ENCODE results near the gene PTPRM. TPM values are rescaled to one million over a fixed set of nuclear protein-coding genes. Genes with fewer than 3 reads are reported as not detected.

PTPRM gene
- polyA plus RNA-seq, 3 donors, result 0.04 to 2.1 (median 0.66) TPM

DNA sequence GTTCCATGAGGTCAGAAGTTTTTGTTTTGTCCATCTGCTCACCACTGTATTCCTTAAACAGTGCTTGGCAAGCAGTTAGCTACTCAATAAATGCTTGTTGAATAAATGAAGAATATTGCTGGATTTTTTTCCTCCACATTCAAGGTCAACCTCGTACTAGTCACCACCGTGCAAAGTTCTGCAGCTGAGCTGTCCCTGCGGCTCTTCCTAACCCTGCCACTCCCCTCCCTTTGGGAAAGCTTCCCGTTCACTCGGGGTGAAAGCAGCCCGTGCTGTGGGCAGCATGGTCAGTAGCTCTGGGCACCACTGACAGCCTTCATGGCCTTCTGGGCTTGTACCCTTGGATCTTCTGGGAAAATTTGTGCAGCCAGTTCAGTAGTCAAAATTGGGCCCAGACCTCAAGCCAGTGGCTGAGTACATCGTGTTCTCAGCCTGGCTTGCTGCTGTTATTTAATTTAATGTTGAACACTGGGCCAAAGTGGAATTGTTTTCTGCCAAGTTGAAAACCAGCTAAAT lies 572.8 kb downstream of the PTPRM start:
- Mint-ChIP-seq H3K4me1 (no peaks in the 10 kb centered on the region), H3K9me3 (peaks cover 4 to 12% (median 9%) of the 10 kb centered on the region in 7 donors), H3K27ac (no peak overlapping the region), H3K4me3 (no peak overlapping the region), H3K36me3 (no peaks in the 10 kb centered on the region), H3K27me3 (ENCODE audit: low read depth in 3 of 3) (no peaks in the 10 kb centered on the region)
- Histone ChIP-seq H3K36me3 (replicated peaks in 1 of 2; ENCODE audit: control insufficient read depth in 1 of 2, insufficient read depth in 2 of 2, low read length in 2 of 2) (no peaks in the 10 kb centered on the region), H3K4me1 (ENCODE audit: control insufficient read depth in 1 of 2, insufficient read depth in 2 of 2, low read length in 2 of 2) (no peaks in the 10 kb centered on the region), H3K9me3 (replicated peaks in 1 of 2; ENCODE audit: control insufficient read depth in 1 of 2, insufficient read depth in 1 of 2, low read length in 2 of 2) (peaks cover 0 to 9% of the 10 kb centered on the region in 2 donors), H3K4me3 (replicated peaks in 1 of 3; ENCODE audit: low read depth in 2 of 3, low read length in 3 of 3) (no peak overlapping the region), H3K79me2 (ENCODE audit: insufficient read depth, low read length) (no peaks in the 10 kb centered on the region), H3K27ac (ENCODE audit: low read depth in 1 of 2, low read length in 2 of 2) (no peak overlapping the region), H2AFZ (ENCODE audit: insufficient read depth, low read depth, low read length, poor library complexity, severe bottlenecking) (no peak overlapping the region), H3K4me2 (replicated peaks; ENCODE audit: extremely low read depth, low read length, poor library complexity, severe bottlenecking) (no peak overlapping the region), H3K27me3 (ENCODE audit: control insufficient read depth in 2 of 2, insufficient read depth in 2 of 2, low read length in 2 of 2) (no peaks in the 10 kb centered on the region), H4K20me1 (ENCODE audit: insufficient read depth, low read length) (no peaks in the 10 kb centered on the region), H3K9ac (ENCODE audit: insufficient read depth, low read length, poor library complexity, severe bottlenecking) (no peak overlapping the region)
- intact Hi-C loops (cut with micrococcal nuclease), result no loop called here
- TF ChIP-seq, protein P1, sequence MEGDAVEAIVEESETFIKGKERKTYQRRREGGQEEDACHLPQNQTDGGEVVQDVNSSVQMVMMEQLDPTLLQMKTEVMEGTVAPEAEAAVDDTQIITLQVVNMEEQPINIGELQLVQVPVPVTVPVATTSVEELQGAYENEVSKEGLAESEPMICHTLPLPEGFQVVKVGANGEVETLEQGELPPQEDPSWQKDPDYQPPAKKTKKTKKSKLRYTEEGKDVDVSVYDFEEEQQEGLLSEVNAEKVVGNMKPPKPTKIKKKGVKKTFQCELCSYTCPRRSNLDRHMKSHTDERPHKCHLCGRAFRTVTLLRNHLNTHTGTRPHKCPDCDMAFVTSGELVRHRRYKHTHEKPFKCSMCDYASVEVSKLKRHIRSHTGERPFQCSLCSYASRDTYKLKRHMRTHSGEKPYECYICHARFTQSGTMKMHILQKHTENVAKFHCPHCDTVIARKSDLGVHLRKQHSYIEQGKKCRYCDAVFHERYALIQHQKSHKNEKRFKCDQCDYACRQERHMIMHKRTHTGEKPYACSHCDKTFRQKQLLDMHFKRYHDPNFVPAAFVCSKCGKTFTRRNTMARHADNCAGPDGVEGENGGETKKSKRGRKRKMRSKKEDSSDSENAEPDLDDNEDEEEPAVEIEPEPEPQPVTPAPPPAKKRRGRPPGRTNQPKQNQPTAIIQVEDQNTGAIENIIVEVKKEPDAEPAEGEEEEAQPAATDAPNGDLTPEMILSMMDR (IDR thresholded peaks at IDR 0.05), result no peak
- DNase-seq, result no peak
- WGBS (ENCODE audit: insufficient coverage), result 90% methylated on average over 6 of the region's 7 CpGs

DNA sequence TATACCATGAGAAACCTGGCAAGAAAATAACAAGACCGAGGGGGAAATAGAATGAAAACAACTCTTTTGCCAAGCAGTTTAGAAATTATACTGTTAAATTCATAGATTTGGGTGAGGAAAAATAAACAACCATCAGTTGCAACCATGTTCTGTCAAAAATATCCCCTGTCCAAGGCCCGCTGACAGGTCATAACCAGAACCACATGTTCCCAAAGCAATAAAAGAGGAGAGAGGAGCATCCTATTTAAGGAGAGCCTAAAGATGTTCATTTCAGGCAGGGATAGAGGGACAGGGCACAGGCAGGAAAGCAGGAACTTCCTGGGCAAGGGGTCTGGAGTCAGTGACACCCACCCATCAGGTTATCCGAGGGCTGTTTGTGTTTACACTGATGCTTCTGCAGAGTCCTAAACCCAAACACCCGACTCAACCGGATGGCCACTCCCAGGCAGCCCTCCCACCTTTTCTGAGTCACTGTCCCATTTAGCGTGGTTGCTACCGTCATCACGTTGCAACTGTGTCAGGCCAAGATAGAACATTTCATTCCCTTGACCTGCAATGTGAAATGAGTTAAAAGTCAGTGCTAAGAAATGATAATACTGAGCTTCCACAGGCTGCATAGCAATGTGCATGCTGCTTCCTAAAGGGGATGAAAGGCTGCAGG lies 573.9 kb downstream of the PTPRM start:
- Histone ChIP-seq H3K4me2 (replicated peaks; ENCODE audit: extremely low read depth, low read length, poor library complexity, severe bottlenecking) (no peak overlapping the region), H3K9ac (ENCODE audit: insufficient read depth, low read length, poor library complexity, severe bottlenecking) (no peak overlapping the region), H3K36me3 (replicated peaks in 1 of 2; ENCODE audit: control insufficient read depth in 1 of 2, insufficient read depth in 2 of 2, low read length in 2 of 2) (no peaks in the 10 kb centered on the region), H3K9me3 (replicated peaks in 1 of 2; ENCODE audit: control insufficient read depth in 1 of 2, insufficient read depth in 1 of 2, low read length in 2 of 2) (peaks cover 0 to 10% of the 10 kb centered on the region in 2 donors), H3K79me2 (ENCODE audit: insufficient read depth, low read length) (no peaks in the 10 kb centered on the region), H4K20me1 (ENCODE audit: insufficient read depth, low read length) (no peaks in the 10 kb centered on the region), H2AFZ (ENCODE audit: insufficient read depth, low read depth, low read length, poor library complexity, severe bottlenecking) (no peak overlapping the region), H3K27ac (ENCODE audit: low read depth in 1 of 2, low read length in 2 of 2) (no peak overlapping the region), H3K27me3 (ENCODE audit: control insufficient read depth in 2 of 2, insufficient read depth in 2 of 2, low read length in 2 of 2) (no peaks in the 10 kb centered on the region), H3K4me3 (replicated peaks in 1 of 3; ENCODE audit: low read depth in 2 of 3, low read length in 3 of 3) (no peak overlapping the region), H3K4me1 (ENCODE audit: control insufficient read depth in 1 of 2, insufficient read depth in 2 of 2, low read length in 2 of 2) (no peaks in the 10 kb centered on the region)
- Mint-ChIP-seq H3K4me3 (no peak overlapping the region), H3K9me3 (peaks cover 5 to 14% (median 9%) of the 10 kb centered on the region in 7 donors), H3K4me1 (no peaks in the 10 kb centered on the region), H3K27me3 (ENCODE audit: low read depth in 3 of 3) (peaks cover 0 to 1% (median 0%) of the 10 kb centered on the region in 3 donors), H3K27ac (no peak overlapping the region), H3K36me3 (no peaks in the 10 kb centered on the region)
- TF ChIP-seq, protein P1 (IDR thresholded peaks at IDR 0.05), result no peak
- WGBS (ENCODE audit: insufficient coverage), result 90% methylated on average over 6 of the region's 8 CpGs
- DNase-seq, result no peak
- intact Hi-C loops (cut with micrococcal nuclease), result no loop called here
